Rectal smooth muscle tissue (tissue), 1 donor: Measurements from ENCODE around the gene LHX3.

Experiments used
- H3K27ac ChIP-seq: one replicate; pipeline ENCODE4 v1.7.0; 2013; ENCODE audit warnings: low read depth, low read length, inconsistent platforms
- H3K27me3 ChIP-seq: one replicate; pipeline ENCODE4 v1.7.0; 2013; ENCODE audit warnings: low read length; ENCODE audit not compliant: control insufficient read depth, insufficient read depth
- H3K36me3 ChIP-seq: one replicate; pipeline ENCODE4 v1.7.0; 2013; ENCODE audit warnings: low read length; ENCODE audit not compliant: control insufficient read depth, insufficient read depth
- H3K4me1 ChIP-seq: one replicate; pipeline ENCODE4 v1.7.0; 2013; ENCODE audit warnings: low read length; ENCODE audit not compliant: control insufficient read depth, insufficient read depth
- H3K4me3 ChIP-seq: one replicate; pipeline ENCODE4 v1.7.0; 2013; ENCODE audit warnings: low read length
- H3K9ac ChIP-seq: one replicate; pipeline ENCODE4 v1.7.0; 2013; ENCODE audit warnings: low read length

LHX3 gene

GRCh38 chr9:136170006-136170901, 34.7 kb downstream of the LHX3 start:
- Histone ChIP-seq H3K4me3 (no peak overlapping the region), H3K36me3 (no peaks in the 10 kb centered on the region), H3K9ac (no peak overlapping the region), H3K27me3 (peaks cover 3% of the 10 kb centered on the region), H3K4me1 (no peaks in the 10 kb centered on the region), H3K27ac (no peak overlapping the region)

- no peak overlapping the region for H3K4me3 ChIP-seq
- H3K27me3 ChIP-seq = peaks cover 3% of the 10 kb centered on the region
- no peak overlapping the region for H3K27ac ChIP-seq
- no peak overlapping the region for H3K9ac ChIP-seq
- H3K4me1 ChIP-seq = no peaks in the 10 kb centered on the region
- no peaks in the 10 kb centered on the region for H3K36me3 ChIP-seq
Observed at GRCh38 chr9:136169495-136169894, 35.4 kb downstream of the LHX3 start.

GRCh38 chr9:136163248-136163850, 41.6 kb downstream of the LHX3 start:
- no peaks in the 10 kb centered on the region for H3K36me3 ChIP-seq
- no peak overlapping the region for H3K4me3 ChIP-seq
- no peak overlapping the region for H3K9ac ChIP-seq
- H3K27ac ChIP-seq = no peak overlapping the region
- no peaks in the 10 kb centered on the region for H3K27me3 ChIP-seq
- no peaks in the 10 kb centered on the region for H3K4me1 ChIP-seq

- H3K4me1 ChIP-seq = no peaks in the 10 kb centered on the region
Observed at GRCh38 chr9:136160995-136161610, 43.8 kb downstream of the LHX3 start.

GRCh38 chr9:136160381-136160841, 44.5 kb downstream of the LHX3 start:
- no peak overlapping the region for H3K4me3 ChIP-seq
- H3K27ac ChIP-seq = no peak overlapping the region
- no peaks in the 10 kb centered on the region for H3K4me1 ChIP-seq
- no peak overlapping the region for H3K9ac ChIP-seq
- peaks cover 3% of the 10 kb centered on the region for H3K27me3 ChIP-seq
- no peaks in the 10 kb centered on the region for H3K36me3 ChIP-seq

More at GRCh38 chr9:136160995-136161610, 43.8 kb downstream of the LHX3 start:
- H3K9ac ChIP-seq = no peak overlapping the region
- H3K27ac ChIP-seq = no peak overlapping the region
- H3K36me3 ChIP-seq = no peaks in the 10 kb centered on the region
- H3K27me3 ChIP-seq = no peaks in the 10 kb centered on the region
- H3K4me3 ChIP-seq = no peak overlapping the region

GRCh38 chr9:136159851-136160250, 45.1 kb downstream of the LHX3 start:
- Histone ChIP-seq H3K4me1 (no peaks in the 10 kb centered on the region), H3K36me3 (no peaks in the 10 kb centered on the region), H3K27me3 (peaks cover 6% of the 10 kb centered on the region), H3K27ac (no peak overlapping the region), H3K9ac (no peak overlapping the region), H3K4me3 (no peak overlapping the region)

- Histone ChIP-seq H3K27me3 (peaks cover 6% of the 10 kb centered on the region), H3K4me3 (no peak overlapping the region), H3K36me3 (no peaks in the 10 kb centered on the region), H3K4me1 (no peaks in the 10 kb centered on the region), H3K27ac (no peak overlapping the region), H3K9ac (no peak overlapping the region)
Observed at GRCh38 chr9:136157477-136158265, 47.3 kb downstream of the LHX3 start.

GRCh38 chr9:136156209-136157120, 48.5 kb downstream of the LHX3 start:
- Histone ChIP-seq H3K36me3 (no peaks in the 10 kb centered on the region), H3K9ac (no peak overlapping the region), H3K27me3 (peaks cover 6% of the 10 kb centered on the region), H3K27ac (no peak overlapping the region), H3K4me1 (no peaks in the 10 kb centered on the region), H3K4me3 (no peak overlapping the region)

- no peak overlapping the region for H3K27ac ChIP-seq
- no peak overlapping the region for H3K9ac ChIP-seq
- no peak overlapping the region for H3K4me3 ChIP-seq
- H3K36me3 ChIP-seq = no peaks in the 10 kb centered on the region
- no peaks in the 10 kb centered on the region for H3K4me1 ChIP-seq
- H3K27me3 ChIP-seq = peaks cover 6% of the 10 kb centered on the region
Observed at GRCh38 chr9:136155576-136155975, 49.4 kb downstream of the LHX3 start.

GRCh38 chr9:136154943-136155342, 50.0 kb downstream of the LHX3 start:
- Histone ChIP-seq H3K4me3 (no peak overlapping the region), H3K4me1 (no peaks in the 10 kb centered on the region), H3K27me3 (peaks cover 6% of the 10 kb centered on the region), H3K36me3 (no peaks in the 10 kb centered on the region), H3K27ac (no peak overlapping the region), H3K9ac (no peak overlapping the region)

- Histone ChIP-seq H3K27me3 (peaks cover 6% of the 10 kb centered on the region), H3K27ac (no peak overlapping the region), H3K4me3 (no peak overlapping the region), H3K36me3 (no peaks in the 10 kb centered on the region), H3K4me1 (no peaks in the 10 kb centered on the region), H3K9ac (no peak overlapping the region)
Observed at GRCh38 chr9:136153381-136154065, 51.4 kb downstream of the LHX3 start.
